ENCODE results near the gene MEMO1. TPM values are rescaled to one million over a fixed set of nuclear protein-coding genes. Genes with fewer than 3 reads are reported as not detected.
"Not testable (repeated sequence)": the region's sequence is repeated elsewhere in the genome, so short reads cannot be mapped to it uniquely, and the experiment has no call there.

MEMO1 gene
- polyA plus RNA-seq, 1 donor (not counting 4 experiments of a cell fraction or from before 2014, with no cell fraction given): 125 TPM

- DNase-seq (ENCODE audit: low read depth, low spot score): no peak
- H3K27me3 ChIP-seq (ENCODE audit: control insufficient read depth, extremely low read depth, insufficient read depth, low read length): no peaks in the 10 kb centered on the region
- H3K27ac ChIP-seq (ENCODE audit: control insufficient read depth, insufficient read depth, low read length): no peak overlapping the region
- FAIRE-seq: no peak
- H4K20me1 ChIP-seq (ENCODE audit: control insufficient read depth, extremely low read depth, insufficient read depth, low read length): no peaks in the 10 kb centered on the region
- H3K9ac ChIP-seq (ENCODE audit: control insufficient read depth, extremely low read depth, insufficient read depth, low read length): no peak overlapping the region
- H3K36me3 ChIP-seq (ENCODE audit: control insufficient read depth in 2 of 2, extremely low read depth in 1 of 2, insufficient read depth in 2 of 2, low read length in 2 of 2): peaks cover 2 to 3% of the 10 kb centered on the region in 2 experiments
- no peaks in the 10 kb centered on the region for H3K9me1 ChIP-seq (ENCODE audit: control insufficient read depth, extremely low read depth, insufficient read depth, low read length)
- peaks cover 4% of the 10 kb centered on the region for H3K79me2 ChIP-seq (ENCODE audit: control insufficient read depth, insufficient read depth, low read length)
- dilution Hi-C loops (cut with MboI; ENCODE audit: extremely low pct_ligation_motif_present, low sequenced_read_pairs): no loop called here
- no peaks in the 10 kb centered on the region for H3K4me1 ChIP-seq (ENCODE audit: control insufficient read depth, extremely low read depth, insufficient read depth, low read length)
- H2AFZ ChIP-seq (ENCODE audit: control insufficient read depth, low read length): no peak overlapping the region
- H3K4me3 ChIP-seq (ENCODE audit: control insufficient read depth in 2 of 3, extremely low read depth in 1 of 3, insufficient read depth in 2 of 3, low read depth in 1 of 3, low read length in 3 of 3): no peak overlapping the region
- no peak overlapping the region for H3K4me2 ChIP-seq (ENCODE audit: control insufficient read depth, extremely low read depth, insufficient read depth, low read depth, low read length)
- TF ChIP-seq CTCF (optimal IDR thresholded peaks at IDR 0.05 in 1 of 3, IDR thresholded peaks at IDR 0.05 in 1 of 3, conservative IDR thresholded peaks at IDR 0.05 in 1 of 3; ENCODE audit: extremely low read depth in 1 of 3, insufficient read depth in 2 of 3, low read length in 3 of 3) (no peak), EZH2 (IDR thresholded peaks at IDR 0.05; ENCODE audit: low read length) (no peak)
- no peaks in the 10 kb centered on the region for H3K9me3 ChIP-seq (ENCODE audit: control insufficient read depth, low read depth, low read length)
Observed at GRCh38 chr2:31909661-31910060, 101.1 kb downstream of the MEMO1 start.

GRCh38 chr2:31907491-31907890 lies 103.3 kb downstream of the MEMO1 start:
- not testable (repeated sequence) for H3K4me1 ChIP-seq (ENCODE audit: control insufficient read depth, extremely low read depth, insufficient read depth, low read length)

GRCh38 chr2:31903109-31903780 lies 107.6 kb downstream of the MEMO1 start:
- FAIRE-seq (no peak), DNase-seq (ENCODE audit: low read depth, low spot score) (no peak)
- H2AFZ ChIP-seq (ENCODE audit: control insufficient read depth, low read length): no peak overlapping the region
- H3K4me3 ChIP-seq (ENCODE audit: control insufficient read depth in 2 of 3, extremely low read depth in 1 of 3, insufficient read depth in 2 of 3, low read depth in 1 of 3, low read length in 3 of 3): no peak overlapping the region
- dilution Hi-C loops (cut with MboI; ENCODE audit: extremely low pct_ligation_motif_present, low sequenced_read_pairs): no loop called here
- H3K9me3 ChIP-seq (ENCODE audit: control insufficient read depth, low read depth, low read length): no peaks in the 10 kb centered on the region
- peaks cover 1% of the 10 kb centered on the region for H3K79me2 ChIP-seq (ENCODE audit: control insufficient read depth, insufficient read depth, low read length)
- H3K36me3 ChIP-seq (ENCODE audit: control insufficient read depth in 2 of 2, extremely low read depth in 1 of 2, insufficient read depth in 2 of 2, low read length in 2 of 2): peaks cover 9 to 10% of the 10 kb centered on the region in 2 experiments
- H3K27me3 ChIP-seq (ENCODE audit: control insufficient read depth, extremely low read depth, insufficient read depth, low read length): no peaks in the 10 kb centered on the region
- no peaks in the 10 kb centered on the region for H4K20me1 ChIP-seq (ENCODE audit: control insufficient read depth, extremely low read depth, insufficient read depth, low read length)
- no peak overlapping the region for H3K9ac ChIP-seq (ENCODE audit: control insufficient read depth, extremely low read depth, insufficient read depth, low read length)
- H3K4me1 ChIP-seq (ENCODE audit: control insufficient read depth, extremely low read depth, insufficient read depth, low read length): no peaks in the 10 kb centered on the region
- TF ChIP-seq EZH2 (IDR thresholded peaks at IDR 0.05; ENCODE audit: low read length): no peak
- TF ChIP-seq CTCF (optimal IDR thresholded peaks at IDR 0.05 in 1 of 3, IDR thresholded peaks at IDR 0.05 in 1 of 3, conservative IDR thresholded peaks at IDR 0.05 in 1 of 3; ENCODE audit: extremely low read depth in 1 of 3, insufficient read depth in 2 of 3, low read length in 3 of 3): no peak
- no peak overlapping the region for H3K27ac ChIP-seq (ENCODE audit: control insufficient read depth, insufficient read depth, low read length)
- H3K9me1 ChIP-seq (ENCODE audit: control insufficient read depth, extremely low read depth, insufficient read depth, low read length): no peaks in the 10 kb centered on the region
- H3K4me2 ChIP-seq (ENCODE audit: control insufficient read depth, extremely low read depth, insufficient read depth, low read depth, low read length): no peak overlapping the region

More at GRCh38 chr2:31907491-31907890, 103.3 kb downstream of the MEMO1 start:
- H2AFZ ChIP-seq (ENCODE audit: control insufficient read depth, low read length); H3K27me3 ChIP-seq (ENCODE audit: control insufficient read depth, extremely low read depth, insufficient read depth, low read length); DNase-seq (ENCODE audit: low read depth, low spot score); H3K36me3 ChIP-seq (ENCODE audit: control insufficient read depth in 2 of 2, extremely low read depth in 1 of 2, insufficient read depth in 2 of 2, low read length in 2 of 2); H3K27ac ChIP-seq (ENCODE audit: control insufficient read depth, insufficient read depth, low read length); H3K9me3 ChIP-seq (ENCODE audit: control insufficient read depth, low read depth, low read length); H3K9ac ChIP-seq (ENCODE audit: control insufficient read depth, extremely low read depth, insufficient read depth, low read length); H3K4me2 ChIP-seq (ENCODE audit: control insufficient read depth, extremely low read depth, insufficient read depth, low read depth, low read length); H3K79me2 ChIP-seq (ENCODE audit: control insufficient read depth, insufficient read depth, low read length); H3K4me3 ChIP-seq (ENCODE audit: control insufficient read depth in 2 of 3, extremely low read depth in 1 of 3, insufficient read depth in 2 of 3, low read depth in 1 of 3, low read length in 3 of 3); FAIRE-seq; H4K20me1 ChIP-seq (ENCODE audit: control insufficient read depth, extremely low read depth, insufficient read depth, low read length); H3K9me1 ChIP-seq (ENCODE audit: control insufficient read depth, extremely low read depth, insufficient read depth, low read length); dilution Hi-C loops (cut with MboI; ENCODE audit: extremely low pct_ligation_motif_present, low sequenced_read_pairs): not testable (repeated sequence)

All from keratinocyte (primary cell).